ENCODE results near the gene EZH1.

Gene EZH1

GRCh38 chr17:42767512-42767911 lies 22.7 kb upstream of the EZH1 start:
- TF ChIP-seq CREB1 (IDR thresholded peaks at IDR 0.05; ENCODE audit: low read depth): no peak
- TF ChIP-seq EGR1 (IDR thresholded peaks at IDR 0.05): no peak

DNA sequence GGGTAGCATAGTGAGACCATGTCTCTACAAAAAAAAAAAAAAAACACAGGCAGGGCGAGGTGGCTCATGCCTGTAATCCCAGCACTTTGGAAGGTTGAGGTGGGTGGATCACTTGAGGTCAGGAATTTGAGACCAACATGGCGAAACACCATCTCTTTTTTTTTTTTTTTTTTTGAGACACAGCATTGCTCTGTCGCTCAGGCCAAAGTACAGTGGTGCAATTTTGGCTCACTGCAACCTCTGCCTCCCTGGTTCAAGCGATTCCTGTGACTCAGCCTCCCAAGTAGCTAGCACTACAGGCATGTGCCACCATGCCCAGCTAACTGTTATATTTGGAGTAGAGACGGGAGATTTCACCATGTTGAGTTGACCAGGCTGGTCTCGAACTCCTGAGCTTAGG lies 21.3 kb upstream of the EZH1 start:
- TF ChIP-seq FOXM1 (IDR thresholded peaks at IDR 0.05; ENCODE audit: borderline replicate concordance, low read depth) (no peak), EP300 (IDR thresholded peaks at IDR 0.05; ENCODE audit: borderline replicate concordance) (no peak), RAD21 (IDR thresholded peaks at IDR 0.05; ENCODE audit: low read depth) (no peak), CEBPB (IDR thresholded peaks at IDR 0.05) (no peak), YY1 (IDR thresholded peaks at IDR 0.05; ENCODE audit: low read depth) (no peak), ZBTB7A (IDR thresholded peaks at IDR 0.05; ENCODE audit: low read depth) (no peak), NFIC (IDR thresholded peaks at IDR 0.05) (no peak), TAF1 (IDR thresholded peaks at IDR 0.05; ENCODE audit: low read depth) (no peak), TEAD4 (IDR thresholded peaks at IDR 0.05) (no peak), EGR1 (IDR thresholded peaks at IDR 0.05) (no peak), TCF12 (IDR thresholded peaks at IDR 0.05; ENCODE audit: low read depth) (no peak)
- TF ChIP-seq, protein P1, sequence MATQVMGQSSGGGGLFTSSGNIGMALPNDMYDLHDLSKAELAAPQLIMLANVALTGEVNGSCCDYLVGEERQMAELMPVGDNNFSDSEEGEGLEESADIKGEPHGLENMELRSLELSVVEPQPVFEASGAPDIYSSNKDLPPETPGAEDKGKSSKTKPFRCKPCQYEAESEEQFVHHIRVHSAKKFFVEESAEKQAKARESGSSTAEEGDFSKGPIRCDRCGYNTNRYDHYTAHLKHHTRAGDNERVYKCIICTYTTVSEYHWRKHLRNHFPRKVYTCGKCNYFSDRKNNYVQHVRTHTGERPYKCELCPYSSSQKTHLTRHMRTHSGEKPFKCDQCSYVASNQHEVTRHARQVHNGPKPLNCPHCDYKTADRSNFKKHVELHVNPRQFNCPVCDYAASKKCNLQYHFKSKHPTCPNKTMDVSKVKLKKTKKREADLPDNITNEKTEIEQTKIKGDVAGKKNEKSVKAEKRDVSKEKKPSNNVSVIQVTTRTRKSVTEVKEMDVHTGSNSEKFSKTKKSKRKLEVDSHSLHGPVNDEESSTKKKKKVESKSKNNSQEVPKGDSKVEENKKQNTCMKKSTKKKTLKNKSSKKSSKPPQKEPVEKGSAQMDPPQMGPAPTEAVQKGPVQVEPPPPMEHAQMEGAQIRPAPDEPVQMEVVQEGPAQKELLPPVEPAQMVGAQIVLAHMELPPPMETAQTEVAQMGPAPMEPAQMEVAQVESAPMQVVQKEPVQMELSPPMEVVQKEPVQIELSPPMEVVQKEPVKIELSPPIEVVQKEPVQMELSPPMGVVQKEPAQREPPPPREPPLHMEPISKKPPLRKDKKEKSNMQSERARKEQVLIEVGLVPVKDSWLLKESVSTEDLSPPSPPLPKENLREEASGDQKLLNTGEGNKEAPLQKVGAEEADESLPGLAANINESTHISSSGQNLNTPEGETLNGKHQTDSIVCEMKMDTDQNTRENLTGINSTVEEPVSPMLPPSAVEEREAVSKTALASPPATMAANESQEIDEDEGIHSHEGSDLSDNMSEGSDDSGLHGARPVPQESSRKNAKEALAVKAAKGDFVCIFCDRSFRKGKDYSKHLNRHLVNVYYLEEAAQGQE (IDR thresholded peaks at IDR 0.05; ENCODE audit: low read depth): no peak
- TF ChIP-seq, protein P2, sequence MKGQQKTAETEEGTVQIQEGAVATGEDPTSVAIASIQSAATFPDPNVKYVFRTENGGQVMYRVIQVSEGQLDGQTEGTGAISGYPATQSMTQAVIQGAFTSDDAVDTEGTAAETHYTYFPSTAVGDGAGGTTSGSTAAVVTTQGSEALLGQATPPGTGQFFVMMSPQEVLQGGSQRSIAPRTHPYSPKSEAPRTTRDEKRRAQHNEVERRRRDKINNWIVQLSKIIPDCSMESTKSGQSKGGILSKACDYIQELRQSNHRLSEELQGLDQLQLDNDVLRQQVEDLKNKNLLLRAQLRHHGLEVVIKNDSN (IDR thresholded peaks at IDR 0.05): no peak

GRCh38 chr17:42761638-42762037 lies 16.8 kb upstream of the EZH1 start:
- TF ChIP-seq ZBTB7A (IDR thresholded peaks at IDR 0.05; ENCODE audit: low read depth): peak; percentile 44; the same call in 1 of the 2 replicates
- TF ChIP-seq, protein P2 (IDR thresholded peaks at IDR 0.05): no peak
- no peak for TF ChIP-seq NFIC (IDR thresholded peaks at IDR 0.05)
- no peak for TF ChIP-seq RAD21 (IDR thresholded peaks at IDR 0.05; ENCODE audit: low read depth)

DNA sequence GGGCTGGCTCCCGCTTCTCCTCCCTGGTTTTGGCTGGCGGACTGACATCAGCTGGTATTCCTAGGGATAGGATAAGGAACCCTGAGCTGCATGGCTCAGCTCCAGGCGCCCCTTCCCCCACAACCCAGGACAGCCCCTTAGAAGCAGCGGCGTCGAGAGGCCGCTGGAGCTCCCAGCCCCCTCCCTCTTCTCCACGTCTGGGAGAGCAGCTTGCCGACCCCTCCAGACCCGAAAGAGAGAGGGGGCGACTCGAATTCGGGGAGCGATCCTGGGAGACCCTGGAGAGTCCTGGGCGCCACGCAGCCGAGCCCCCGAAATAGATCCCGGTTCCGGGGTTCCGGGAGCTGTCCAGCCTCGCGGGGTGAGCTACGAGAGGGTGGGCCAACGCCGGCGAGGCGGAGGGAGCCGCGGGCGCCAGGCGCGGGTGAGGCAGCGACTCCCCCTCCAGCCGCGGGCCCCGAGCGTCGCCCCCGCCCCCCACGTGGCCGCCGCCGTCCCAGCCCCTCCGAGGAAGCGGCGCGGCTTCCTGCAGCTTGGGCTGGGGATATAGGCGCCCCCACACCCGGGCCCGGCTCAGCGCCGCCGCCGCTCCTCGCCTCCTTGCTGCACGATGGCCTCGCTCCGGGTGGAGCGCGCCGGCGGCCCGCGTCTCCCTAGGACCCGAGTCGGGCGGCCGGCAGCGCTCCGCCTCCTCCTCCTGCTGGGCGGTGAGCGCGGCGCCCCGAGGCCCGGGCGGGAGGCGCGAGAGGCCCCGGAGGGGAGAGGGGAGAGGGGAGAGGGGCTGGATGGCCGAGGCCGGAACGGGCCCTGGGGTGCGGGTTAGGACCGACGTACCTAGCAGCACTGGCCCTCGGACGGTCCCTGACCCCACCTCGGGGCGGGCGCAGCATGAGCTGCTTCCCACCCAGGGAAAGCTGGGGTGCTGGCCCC lies 16.1 kb upstream of the EZH1 start, which contains the start of gene RAMP2:
Gene RAMP2 (plus strand): TSS at position 576 of the 930 bp plus-strand sequence. CDS start 35 bp downstream, at position 611.
- no peak for TF ChIP-seq FOXM1 (IDR thresholded peaks at IDR 0.05; ENCODE audit: borderline replicate concordance, low read depth)
- no peak for TF ChIP-seq EP300 (IDR thresholded peaks at IDR 0.05; ENCODE audit: borderline replicate concordance)
- no peak; the same call in 1 of the 2 replicates for TF ChIP-seq ZBTB7A (IDR thresholded peaks at IDR 0.05; ENCODE audit: low read depth)
- TF ChIP-seq, protein P2 (IDR thresholded peaks at IDR 0.05): no peak; the same call in 1 of the 2 replicates
- TF ChIP-seq, protein P3, sequence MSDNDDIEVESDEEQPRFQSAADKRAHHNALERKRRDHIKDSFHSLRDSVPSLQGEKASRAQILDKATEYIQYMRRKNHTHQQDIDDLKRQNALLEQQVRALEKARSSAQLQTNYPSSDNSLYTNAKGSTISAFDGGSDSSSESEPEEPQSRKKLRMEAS (IDR thresholded peaks at IDR 0.05): peak; percentile 36; the same call in 1 of the 2 replicates
- TF ChIP-seq RAD21 (IDR thresholded peaks at IDR 0.05; ENCODE audit: low read depth): no peak
- TF ChIP-seq, protein P1 (IDR thresholded peaks at IDR 0.05; ENCODE audit: low read depth): peak; percentile 72
- no peak for TF ChIP-seq YY1 (IDR thresholded peaks at IDR 0.05; ENCODE audit: low read depth)
- no peak for TF ChIP-seq CEBPB (IDR thresholded peaks at IDR 0.05)
- no peak for TF ChIP-seq TEAD4 (IDR thresholded peaks at IDR 0.05)
- no peak for TF ChIP-seq TAF1 (IDR thresholded peaks at IDR 0.05; ENCODE audit: low read depth)

GRCh38 chr17:42759982-42760651 lies 15.3 kb upstream of the EZH1 start:
- TF ChIP-seq EGR1 (IDR thresholded peaks at IDR 0.05) (no peak), CREB1 (IDR thresholded peaks at IDR 0.05; ENCODE audit: low read depth) (no peak), TCF12 (IDR thresholded peaks at IDR 0.05; ENCODE audit: low read depth) (no peak), TEAD4 (IDR thresholded peaks at IDR 0.05) (no peak), TAF1 (IDR thresholded peaks at IDR 0.05; ENCODE audit: low read depth) (no peak), FOXM1 (IDR thresholded peaks at IDR 0.05; ENCODE audit: borderline replicate concordance, low read depth) (no peak), NFIC (IDR thresholded peaks at IDR 0.05) (no peak), EP300 (IDR thresholded peaks at IDR 0.05; ENCODE audit: borderline replicate concordance) (no peak), CEBPB (IDR thresholded peaks at IDR 0.05) (no peak), ZBTB7A (IDR thresholded peaks at IDR 0.05; ENCODE audit: low read depth) (no peak), YY1 (IDR thresholded peaks at IDR 0.05; ENCODE audit: low read depth) (no peak), RAD21 (IDR thresholded peaks at IDR 0.05; ENCODE audit: low read depth) (no peak)
- TF ChIP-seq, protein P1 (IDR thresholded peaks at IDR 0.05; ENCODE audit: low read depth): no peak

Measured in Ishikawa (cell line).